ENCODE results near the gene LRFN4. TPM values are rescaled to one million over a fixed set of nuclear protein-coding genes. Genes with fewer than 3 reads are reported as not detected.

Gene LRFN4
- total RNA-seq, 1 experiment from 2014 or later: 64.1 TPM

- no peak overlapping the region for H3K27ac ChIP-seq
- no peaks in the 10 kb centered on the region for H3K36me3 ChIP-seq
- peaks cover 37% of the 10 kb centered on the region for H3K4me1 ChIP-seq (replicated peaks)
- H3K9me3 ChIP-seq (replicated peaks): no peaks in the 10 kb centered on the region
- no peak for DNase-seq (ENCODE audit: low read depth in 1 of 2, low spot score in 2 of 2)
- no peak overlapping the region for H3K4me3 ChIP-seq
- H3K27me3 ChIP-seq (replicated peaks): no peaks in the 10 kb centered on the region
Measured at GRCh38 chr11:66909181-66909580, 52.3 kb downstream of the LRFN4 start.

- no peaks in the 10 kb centered on the region for H3K9me3 ChIP-seq (replicated peaks)
- no peak for DNase-seq (ENCODE audit: low read depth in 1 of 2, low spot score in 2 of 2)
Measured at GRCh38 chr11:66910016-66910415, 53.2 kb downstream of the LRFN4 start.

More at GRCh38 chr11:66910016-66910415, 53.2 kb downstream of the LRFN4 start:
- H3K36me3 ChIP-seq: no peaks in the 10 kb centered on the region
- H3K4me3 ChIP-seq: no peak overlapping the region
- no peak overlapping the region for H3K27ac ChIP-seq
- peaks cover 28% of the 10 kb centered on the region for H3K4me1 ChIP-seq (replicated peaks)
- H3K27me3 ChIP-seq (replicated peaks): no peaks in the 10 kb centered on the region

Other genes starting within 250 kb of the LRFN4 start
- 33.1 and 57.8 TPM in 2 replicates for gene RBM14, start 240.4 kb upstream of the LRFN4 start, total RNA-seq (2014; rRNA removed; shearing (Covaris generic))
- 136 and 170 TPM in 2 replicates for gene RBM4, start 218.4 kb upstream of the LRFN4 start, total RNA-seq (2014; rRNA removed; shearing (Covaris generic))
- 39.7 and 47.8 TPM in 2 replicates for gene RBM4B, start 179.2 kb upstream of the LRFN4 start, total RNA-seq (2014; rRNA removed; shearing (Covaris generic))
- under 0.01 and 0.29 TPM in 2 replicates for gene SPTBN2, start 127.8 kb upstream of the LRFN4 start, total RNA-seq (2014; rRNA removed; shearing (Covaris generic))
- 75.0 and 76.3 TPM in 2 replicates for gene RCE1, start 13.6 kb upstream of the LRFN4 start, total RNA-seq (2014; rRNA removed; shearing (Covaris generic))
- gene PC, start 101.3 kb downstream of the LRFN4 start, total RNA-seq (2014; rRNA removed; shearing (Covaris generic)): 25.2 and 42.0 TPM in 2 replicates
- gene C11orf86, start 118.2 kb downstream of the LRFN4 start, total RNA-seq (2014; rRNA removed; shearing (Covaris generic)): not detected in 2 replicates
- gene SYT12, start 166.1 kb downstream of the LRFN4 start, total RNA-seq (2014; rRNA removed; shearing (Covaris generic)): 0.13 and 0.29 TPM in 2 replicates
- not detected in 2 replicates for gene RHOD, start 199.8 kb downstream of the LRFN4 start, total RNA-seq (2014; rRNA removed; shearing (Covaris generic))